ENCODE measurements around the gene LONRF3. TPM values are rescaled to one million over a fixed set of nuclear protein-coding genes. Genes with fewer than 3 reads are reported as not detected.
"Not testable (repeated sequence)": the region's sequence is repeated elsewhere in the genome, so short reads cannot be mapped to it uniquely, and the experiment has no call there.

LONRF3 gene
- total RNA-seq, 2 donors from 2014 or later = 3.1 to 5.7 TPM

DNA sequence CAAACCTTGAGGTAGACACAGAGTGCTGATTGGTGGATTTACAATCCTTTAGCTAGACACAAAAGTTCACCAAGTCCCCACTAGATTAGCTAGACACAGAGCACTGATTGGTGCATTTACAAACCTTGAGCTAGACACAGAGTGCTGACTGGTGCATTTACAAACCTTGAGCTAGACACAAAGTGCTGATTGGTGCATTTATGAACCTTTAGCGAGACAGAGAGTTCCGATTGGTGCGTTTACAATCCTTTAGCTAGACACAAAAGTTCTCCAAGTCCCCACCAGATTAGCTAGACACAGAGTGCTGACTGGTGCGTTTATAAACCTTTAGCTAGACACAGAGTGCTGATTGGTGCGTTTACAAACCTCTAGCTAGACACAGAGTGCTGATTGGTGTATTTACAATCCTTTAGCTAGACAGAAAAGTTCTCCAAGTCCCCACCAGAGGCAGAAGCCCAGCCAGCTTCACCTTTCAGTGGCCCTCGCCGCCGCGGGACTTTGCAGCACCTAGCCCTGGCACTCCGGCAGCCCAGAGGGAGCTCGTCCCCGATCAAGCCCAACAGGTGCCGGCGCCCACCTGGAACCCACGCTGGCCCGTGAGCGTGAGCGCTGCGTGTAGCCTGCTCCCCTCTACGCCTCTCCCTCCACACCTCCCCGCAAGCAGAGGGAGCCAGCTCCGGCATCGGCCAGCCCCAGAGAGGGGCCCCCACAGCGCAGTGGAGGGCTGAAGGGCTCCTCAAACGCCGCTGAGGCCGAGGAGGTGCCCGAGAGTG lies 53.7 kb downstream of the LONRF3 start:
- intact Hi-C loops (cut with DNase I); DNase-seq (ENCODE audit: low spot score): not testable (repeated sequence)

DNA sequence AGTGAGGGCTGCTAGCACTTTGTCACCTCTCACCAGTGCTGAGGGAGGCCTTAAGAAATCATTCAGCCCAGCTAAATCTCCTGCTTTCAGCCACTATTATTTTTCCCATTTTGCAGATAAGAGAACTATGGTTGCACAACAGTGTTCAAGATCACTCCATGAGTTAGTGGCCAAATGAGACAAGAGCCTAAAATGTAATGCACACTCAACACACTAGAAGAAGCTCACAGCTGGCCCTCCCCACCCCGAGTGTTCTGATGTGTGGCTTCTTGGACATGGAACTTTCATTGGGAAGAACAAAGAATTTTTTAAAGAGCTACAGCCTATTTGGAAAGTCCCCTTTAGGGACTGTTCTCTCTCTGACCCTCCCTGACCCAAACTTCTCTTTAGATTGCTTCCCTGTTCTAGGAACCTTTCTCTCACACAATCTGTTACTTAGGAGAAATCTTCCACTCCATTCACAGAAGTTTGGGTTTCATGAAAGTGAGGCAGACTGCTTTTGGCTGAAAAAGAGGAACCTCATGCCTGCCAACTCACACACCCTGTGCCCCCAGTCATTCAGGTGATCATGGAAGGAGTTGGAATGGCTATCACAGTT lies 54.4 kb downstream of the LONRF3 start:
- intact Hi-C loops (cut with DNase I) = no loop called here
- DNase-seq (ENCODE audit: low spot score) = no peak

- DNase-seq (ENCODE audit: low spot score); intact Hi-C loops (cut with DNase I): not testable (repeated sequence)
These were observed 55.2 kb downstream of the LONRF3 start for GRCh38 chrX:119029656-119030055.

- intact Hi-C loops (cut with DNase I) = no loop called here
- no peak for DNase-seq (ENCODE audit: low spot score)
These were observed 56.6 kb downstream of the LONRF3 start for GRCh38 chrX:119030990-119031389.

DNA sequence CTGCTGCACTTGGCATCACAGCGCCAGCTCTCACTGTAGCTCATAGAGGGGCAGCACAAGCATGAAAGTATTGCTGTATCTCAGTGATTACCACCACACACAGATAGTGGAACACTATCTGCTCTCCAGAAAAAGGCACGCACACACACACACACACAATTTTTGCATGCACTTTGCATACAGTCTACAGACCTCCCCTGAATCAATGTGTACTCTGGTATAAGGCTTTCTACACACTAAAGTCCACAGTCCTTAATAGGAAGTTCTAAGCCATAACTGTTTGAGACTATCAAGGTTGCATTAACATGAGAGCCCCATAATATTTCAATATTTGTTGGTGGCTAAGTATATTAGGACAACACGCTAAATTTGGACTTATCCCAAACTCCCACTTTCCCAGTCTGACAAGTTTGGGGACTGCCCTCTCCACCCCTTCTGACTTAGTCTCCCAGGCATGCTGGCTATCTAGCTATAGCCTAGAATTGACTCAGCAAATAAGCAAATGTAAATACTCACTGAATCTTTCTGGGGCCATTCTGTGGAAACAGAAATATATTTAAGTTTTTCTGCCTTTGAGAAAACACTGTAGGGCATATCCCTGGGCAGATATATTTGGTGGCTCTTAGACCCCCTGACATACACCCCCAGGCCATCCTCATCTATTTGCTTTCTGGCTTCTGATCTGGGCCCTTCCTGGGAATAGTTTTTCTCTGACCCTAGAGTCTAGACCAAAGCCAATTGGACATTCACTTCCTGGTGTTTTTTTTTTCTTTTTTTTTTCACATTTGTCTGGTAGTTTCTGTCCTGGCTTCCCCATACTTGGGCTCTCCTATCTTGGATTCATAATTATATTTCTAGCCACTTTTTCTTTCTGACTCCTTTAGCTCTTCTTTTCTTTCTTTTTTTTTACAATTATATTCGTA lies 62.0 kb downstream of the LONRF3 start:
- intact Hi-C loops (cut with DNase I) = no loop called here

DNA sequence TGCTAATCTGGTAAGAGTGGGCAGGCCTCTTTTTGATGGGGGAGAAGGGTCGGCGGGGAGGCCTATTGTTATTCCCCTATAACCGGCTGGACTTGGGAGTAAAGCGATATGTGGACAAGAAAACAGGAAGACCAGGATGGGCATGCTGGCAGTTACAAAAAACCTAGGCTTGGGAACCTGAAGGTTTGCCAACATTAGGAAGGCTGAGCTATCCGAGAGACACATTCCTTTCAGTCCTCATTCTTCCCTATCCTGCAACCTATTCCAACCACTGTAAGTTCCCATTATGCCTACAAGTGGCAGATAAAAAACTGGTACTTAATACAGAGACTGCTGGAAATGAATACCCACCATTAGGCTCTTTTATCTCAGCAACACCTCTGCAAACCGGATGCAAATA lies 66.0 kb downstream of the LONRF3 start:
- intact Hi-C loops (cut with DNase I) = no loop called here
- DNase-seq (ENCODE audit: low spot score) = no peak

More for the DNA sequence above, 62.0 kb downstream of the LONRF3 start:
- no peak for DNase-seq (ENCODE audit: low spot score)

DNA sequence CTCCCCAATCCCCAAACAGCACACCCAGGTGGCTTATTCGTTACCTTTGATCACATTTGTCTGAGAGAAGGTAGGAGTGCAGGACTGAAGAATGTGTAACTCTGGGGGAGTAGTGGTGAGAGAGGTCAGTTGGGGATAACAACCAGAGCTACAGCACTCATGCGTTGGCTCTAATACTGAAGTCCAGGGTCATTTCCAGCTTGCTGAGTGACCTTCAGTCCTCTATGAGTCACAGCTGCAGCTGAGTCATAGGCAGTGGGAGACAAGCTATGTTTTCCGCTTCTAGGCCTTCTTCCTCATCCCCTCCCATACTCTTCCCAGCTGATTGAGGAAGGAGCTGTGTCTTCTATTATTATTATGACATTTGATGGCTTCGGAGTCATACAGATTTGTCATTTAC lies 66.8 kb downstream of the LONRF3 start:
- DNase-seq (ENCODE audit: low spot score) = no peak
- intact Hi-C loops (cut with DNase I) = no loop called here

GRCh38 chrX:119042040-119042439 lies 67.6 kb downstream of the LONRF3 start:
- DNase-seq (ENCODE audit: low spot score) = no peak
- intact Hi-C loops (cut with DNase I) = no loop called here

DNA sequence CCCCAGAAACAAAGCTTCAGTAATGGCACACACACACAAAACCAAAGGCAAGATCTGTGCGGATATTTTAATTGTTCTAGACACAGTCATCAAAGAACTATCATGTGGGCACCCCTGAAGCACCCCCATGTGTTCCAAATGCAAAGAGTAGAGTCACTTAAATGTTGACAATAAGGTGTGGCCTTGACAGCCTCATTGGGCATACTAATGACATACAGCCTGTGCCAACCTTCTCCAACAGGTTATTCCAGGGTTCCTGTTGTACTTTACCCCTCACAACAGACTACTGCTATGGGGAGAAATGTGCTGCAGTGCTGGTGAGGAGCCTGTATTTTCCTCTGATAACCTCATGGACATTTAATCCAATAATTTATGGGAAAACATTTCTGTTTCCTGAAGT lies 68.6 kb downstream of the LONRF3 start:
- DNase-seq (ENCODE audit: low spot score) = no peak
- intact Hi-C loops (cut with DNase I) = no loop called here

GRCh38 chrX:119045884-119046283 lies 71.5 kb downstream of the LONRF3 start:
- no peak for DNase-seq (ENCODE audit: low spot score)

GRCh38 chrX:119055687-119056086 lies 81.3 kb downstream of the LONRF3 start:
- no peak for DNase-seq (ENCODE audit: low spot score)
- intact Hi-C loops (cut with DNase I) = loop anchor here in 1 of 2 donors (2.0 kb wide), 1 partner anchor 23 kb away; no protein-coding TSS in a partner anchor

More at GRCh38 chrX:119045884-119046283, 71.5 kb downstream of the LONRF3 start:
- intact Hi-C loops (cut with DNase I) = no loop called here

DNA sequence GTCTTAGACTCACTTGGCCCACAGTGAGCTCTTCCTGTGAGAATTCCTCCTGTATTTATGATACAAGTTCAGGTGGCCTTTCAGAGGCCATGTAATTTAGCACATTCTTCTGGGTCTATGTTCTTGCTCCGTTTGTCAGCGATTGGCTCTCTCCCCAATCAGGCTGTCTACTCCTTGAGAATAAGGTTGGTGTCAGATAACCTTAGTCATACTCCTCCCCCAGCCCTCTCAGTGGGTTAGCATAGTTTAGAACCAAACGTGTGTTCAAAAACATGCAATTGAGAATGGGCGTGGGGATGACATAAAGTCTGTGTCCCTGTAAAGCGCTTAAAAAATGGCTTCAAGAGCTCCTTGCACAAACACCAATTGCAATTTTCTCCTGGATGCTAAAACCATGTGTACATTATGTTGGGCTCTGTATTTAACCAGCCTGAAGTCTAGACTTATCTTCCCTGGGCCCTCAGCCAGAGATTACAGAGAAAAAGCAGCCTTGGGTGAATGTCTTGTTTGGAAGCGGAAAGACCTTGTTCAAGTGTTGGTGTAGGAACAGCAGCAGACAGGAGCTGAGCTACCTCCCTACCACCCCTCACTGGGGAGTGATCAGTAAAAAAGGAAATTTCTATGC lies 88.4 kb downstream of the LONRF3 start:
- no peak for DNase-seq (ENCODE audit: low spot score)
- intact Hi-C loops (cut with DNase I) = no loop called here

GRCh38 chrX:119063428-119063827 lies 89.0 kb downstream of the LONRF3 start:
- DNase-seq (ENCODE audit: low spot score) = no peak
- intact Hi-C loops (cut with DNase I) = no loop called here

DNA sequence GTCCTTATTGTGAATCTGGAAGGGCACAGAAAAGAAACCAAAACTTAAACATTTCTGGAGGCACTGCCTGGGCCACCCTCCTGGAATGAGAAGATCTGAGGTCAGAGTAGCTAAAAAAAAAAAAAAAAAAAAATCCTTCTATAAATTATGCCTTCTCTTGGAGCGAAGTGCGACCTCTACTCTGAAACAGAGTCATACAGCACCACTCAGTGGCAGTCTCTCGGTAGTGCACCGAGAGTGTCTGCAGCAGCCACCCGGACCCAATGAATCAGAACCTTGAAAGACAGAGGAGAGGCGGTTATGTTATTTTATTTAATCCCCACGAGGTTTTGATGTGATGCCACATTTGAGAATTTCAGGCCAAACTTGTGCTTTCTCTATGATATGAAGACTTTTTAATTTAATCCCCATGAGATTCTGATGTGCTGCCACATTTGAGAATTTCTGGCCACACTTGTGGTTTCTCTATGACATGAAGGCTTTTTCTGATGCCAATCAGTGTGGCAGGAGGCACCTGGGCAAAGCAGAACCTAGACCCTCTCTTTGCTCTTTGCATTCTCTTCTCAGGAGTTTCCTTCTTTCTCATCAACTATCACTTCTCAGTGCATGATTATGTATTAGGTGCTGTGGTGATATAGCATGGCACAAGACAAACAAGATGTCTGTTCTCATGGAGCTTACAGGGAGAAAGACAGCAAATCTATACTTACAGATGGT lies 92.8 kb downstream of the LONRF3 start:
- intact Hi-C loops (cut with DNase I) = loop anchor here in 1 of 2 donors (5.0 kb wide), 1 partner anchor 220 kb away; no protein-coding TSS in a partner anchor
- no peak for DNase-seq (ENCODE audit: low spot score)

Other genes starting within 250 kb of the LONRF3 start
- gene IL13RA1, start 247.0 kb upstream of the LONRF3 start, total RNA-seq = 10 to 100 TPM; 54.1 to 79.0 TPM
- under 1 TPM in 1 of 2 donors, not detected in 1; 0.23 TPM for gene ZCCHC12, start 150.8 kb upstream of the LONRF3 start, total RNA-seq
- gene CT47C1, start 98.4 kb downstream of the LONRF3 start, total RNA-seq = not detected
- not detected for gene KIAA1210, start 153.2 kb downstream of the LONRF3 start, total RNA-seq

Data from posterior vena cava (tissue), 2 donors.